Central memory CD8-positive, alpha-beta T cell (primary cell): ENCODE results near the gene TIMM29.

Experiments
- ATAC-seq: fragments of 150-1000 bp; cut with Tn5 transposase; replicated peaks from 2 replicates; pipeline ENCODE4 v1.10.0; 2022; ENCODE audit warnings: mild to moderate bottlenecking, moderate FRiP score, moderate number of reproducible peaks; ENCODE audit not compliant: poor library complexity, severe bottlenecking; ENCODE audit errors: extremely low read depth
- DNase-seq, 2 donors: peaks; one replicate each; pipeline ENCODE4 v3.0.0; 2021; ENCODE audit warnings: low spot score in 2 of 2
- H3K27ac Mint-ChIP-seq: one replicate; pipeline ENCODE4 v1.8.0; 2022; ENCODE audit warnings: low read depth, mild to moderate bottlenecking, moderate library complexity, mixed read lengths
- H3K27me3 Mint-ChIP-seq: one replicate; pipeline ENCODE4 v1.8.0; 2022; ENCODE audit warnings: mixed read lengths
- H3K36me3 Mint-ChIP-seq: one replicate; pipeline ENCODE4 v1.8.0; 2022; ENCODE audit warnings: mild to moderate bottlenecking, moderate library complexity, mixed read lengths; ENCODE audit not compliant: insufficient read depth
- H3K4me1 Mint-ChIP-seq: one replicate; pipeline ENCODE4 v1.8.0; 2022; ENCODE audit warnings: mixed read lengths
- H3K4me3 Mint-ChIP-seq: one replicate; pipeline ENCODE4 v1.8.0; 2022; ENCODE audit warnings: mild to moderate bottlenecking, moderate library complexity, mixed read lengths
- H3K9me3 Mint-ChIP-seq: one replicate; pipeline ENCODE4 v1.8.0; 2022; ENCODE audit warnings: mixed read lengths

The TIMM29 gene

GRCh38 chr19:10918359-10918758 lies 10.3 kb upstream of the TIMM29 start:
- no peak for DNase-seq
- peaks cover 15% of the 10 kb centered on the region for H3K36me3 Mint-ChIP-seq
- H3K4me1 Mint-ChIP-seq, result no peaks in the 10 kb centered on the region
- no peaks in the 10 kb centered on the region for H3K9me3 Mint-ChIP-seq
- no peak overlapping the region for H3K27ac Mint-ChIP-seq
- no peak for ATAC-seq
- no peaks in the 10 kb centered on the region for H3K27me3 Mint-ChIP-seq
- H3K4me3 Mint-ChIP-seq, result no peak overlapping the region

- no peak overlapping the region for H3K4me3 Mint-ChIP-seq
- DNase-seq (no peak), ATAC-seq (no peak)
- H3K4me1 Mint-ChIP-seq, result no peaks in the 10 kb centered on the region
- H3K27ac Mint-ChIP-seq, result peak overlapping the region; percentile 25
- H3K27me3 Mint-ChIP-seq, result no peaks in the 10 kb centered on the region
- H3K36me3 Mint-ChIP-seq, result peaks cover 16% of the 10 kb centered on the region
- H3K9me3 Mint-ChIP-seq, result no peaks in the 10 kb centered on the region
Observed at GRCh38 chr19:10919352-10920287, 9.0 kb upstream of the TIMM29 start.

- ATAC-seq (no peak), DNase-seq (no peak)
- H3K4me3 Mint-ChIP-seq, result no peak overlapping the region
- H3K9me3 Mint-ChIP-seq, result no peaks in the 10 kb centered on the region
- peak overlapping the region; percentile 25 for H3K27ac Mint-ChIP-seq
- peaks cover 14% of the 10 kb centered on the region for H3K36me3 Mint-ChIP-seq
- no peaks in the 10 kb centered on the region for H3K27me3 Mint-ChIP-seq
- no peaks in the 10 kb centered on the region for H3K4me1 Mint-ChIP-seq
Observed at GRCh38 chr19:10920288-10920655, 8.3 kb upstream of the TIMM29 start.

- ATAC-seq (no peak), DNase-seq (no peak)
- Mint-ChIP-seq H3K27me3 (no peaks in the 10 kb centered on the region), H3K9me3 (no peaks in the 10 kb centered on the region), H3K36me3 (peaks cover 15% of the 10 kb centered on the region), H3K4me1 (no peaks in the 10 kb centered on the region), H3K27ac (no peak overlapping the region), H3K4me3 (no peak overlapping the region)
Observed at GRCh38 chr19:10920781-10921180, 7.8 kb upstream of the TIMM29 start.

GRCh38 chr19:10921199-10921909 lies 7.3 kb upstream of the TIMM29 start:
- Mint-ChIP-seq H3K27me3 (no peaks in the 10 kb centered on the region), H3K4me3 (no peak overlapping the region), H3K36me3 (peaks cover 16% of the 10 kb centered on the region), H3K4me1 (no peaks in the 10 kb centered on the region), H3K27ac (no peak overlapping the region), H3K9me3 (no peaks in the 10 kb centered on the region)
- ATAC-seq (no peak), DNase-seq (no peak)

- H3K9me3 Mint-ChIP-seq, result no peaks in the 10 kb centered on the region
- no peaks in the 10 kb centered on the region for H3K4me1 Mint-ChIP-seq
- H3K4me3 Mint-ChIP-seq, result no peak overlapping the region
- ATAC-seq (no peak), DNase-seq (no peak)
- peaks cover 17% of the 10 kb centered on the region for H3K36me3 Mint-ChIP-seq
- H3K27ac Mint-ChIP-seq, result no peak overlapping the region
- no peaks in the 10 kb centered on the region for H3K27me3 Mint-ChIP-seq
Observed at GRCh38 chr19:10921910-10922637, 6.5 kb upstream of the TIMM29 start.

- H3K4me3 Mint-ChIP-seq, result no peak overlapping the region
- H3K36me3 Mint-ChIP-seq, result peaks cover 14% of the 10 kb centered on the region
- H3K27ac Mint-ChIP-seq, result no peak overlapping the region
- no peaks in the 10 kb centered on the region for H3K27me3 Mint-ChIP-seq
- H3K4me1 Mint-ChIP-seq, result peaks cover under 1% of the 10 kb centered on the region
- DNase-seq (no peak), ATAC-seq (no peak)
- H3K9me3 Mint-ChIP-seq, result no peaks in the 10 kb centered on the region
Observed at GRCh38 chr19:10922638-10923014, 6.0 kb upstream of the TIMM29 start.

GRCh38 chr19:10923260-10924112 lies 5.1 kb upstream of the TIMM29 start:
- Mint-ChIP-seq H3K27me3 (no peaks in the 10 kb centered on the region), H3K27ac (peak overlapping the region; percentile 74), H3K9me3 (no peaks in the 10 kb centered on the region), H3K4me1 (peaks cover 6% of the 10 kb centered on the region), H3K36me3 (peaks cover 14% of the 10 kb centered on the region), H3K4me3 (no peak overlapping the region)
- ATAC-seq (no peak), DNase-seq (no peak)

GRCh38 chr19:10924597-10924996 lies 4.0 kb upstream of the TIMM29 start:
- ATAC-seq (no peak), DNase-seq (no peak)
- peaks cover 17% of the 10 kb centered on the region for H3K36me3 Mint-ChIP-seq
- H3K27me3 Mint-ChIP-seq, result no peaks in the 10 kb centered on the region
- H3K9me3 Mint-ChIP-seq, result no peaks in the 10 kb centered on the region
- no peak overlapping the region for H3K4me3 Mint-ChIP-seq
- peak overlapping the region; percentile 50 for H3K27ac Mint-ChIP-seq
- H3K4me1 Mint-ChIP-seq, result peaks cover 6% of the 10 kb centered on the region

- DNase-seq (no peak), ATAC-seq (peak; percentile 4)
- H3K4me1 Mint-ChIP-seq, result peaks cover 6% of the 10 kb centered on the region
- H3K9me3 Mint-ChIP-seq, result no peaks in the 10 kb centered on the region
- H3K36me3 Mint-ChIP-seq, result peaks cover 25% of the 10 kb centered on the region
- no peaks in the 10 kb centered on the region for H3K27me3 Mint-ChIP-seq
- H3K4me3 Mint-ChIP-seq, result peak overlapping the region; percentile 93
- H3K27ac Mint-ChIP-seq, result peak overlapping the region; percentile 91
Observed at GRCh38 chr19:10927730-10928562, 665 bp upstream of the TIMM29 start.

- peaks cover 6% of the 10 kb centered on the region for H3K4me1 Mint-ChIP-seq
- H3K36me3 Mint-ChIP-seq, result peaks cover 23% of the 10 kb centered on the region
- H3K9me3 Mint-ChIP-seq, result no peaks in the 10 kb centered on the region
- peak overlapping the region; percentile 61 for H3K27ac Mint-ChIP-seq
- peak overlapping the region; percentile 93 for H3K4me3 Mint-ChIP-seq
- DNase-seq, result no peak
- no peak for ATAC-seq
- H3K27me3 Mint-ChIP-seq, result no peaks in the 10 kb centered on the region
Observed at GRCh38 chr19:10929402-10929794, 787 bp downstream of the TIMM29 start.
